HCT116 (cell line): ENCODE results near the gene GPR151.

Source experiments
- CEBPB ChIP-seq: IDR thresholded peaks from 2 replicates; pipeline ENCODE4 v1.6.1; 2012; ENCODE audit warnings: low read depth
- CTCF ChIP-seq, 3 experiments: fragments of 200-600 bp in 1 of 3; sonication (generic) in 1 of 3; IDR thresholded peaks in 2 of 3; conservative IDR thresholded peaks in 1 of 3; 2 replicates each; pipeline ENCODE4 v1.5.1; 2012 to 2017; ENCODE audit warnings: low read depth in 2 of 3, low read length in 2 of 3, antibody characterized with exemption in 1 of 3, borderline replicate concordance in 1 of 3, control low read depth in 1 of 3, mild to moderate bottlenecking in 1 of 3, mixed read lengths in 1 of 3, mixed run types in 1 of 3, moderate library complexity in 1 of 3; ENCODE audit not compliant: insufficient read depth in 1 of 3
- EZH2 ChIP-seq: fragments of 200-600 bp; sonication (generic); IDR thresholded peaks from 2 replicates; pipeline ENCODE4 v1.6.1; 2017; ENCODE audit warnings: antibody characterized with exemption, mixed run types
- EZH2phosphoT487 ChIP-seq: fragments of 200-600 bp; IDR thresholded peaks from 2 replicates; pipeline ENCODE4 v1.6.1; 2018; ENCODE audit warnings: antibody characterized with exemption, borderline replicate concordance
- JUND ChIP-seq: IDR thresholded peaks from 2 replicates; pipeline ENCODE4 v1.6.1; 2012
- POLR2A ChIP-seq: IDR thresholded peaks from 2 replicates; pipeline ENCODE4 v1.7.0; 2011; ENCODE audit warnings: borderline replicate concordance; ENCODE audit not compliant: insufficient read depth, insufficient read length; ENCODE audit errors: extremely low read depth
- POLR2AphosphoS5 ChIP-seq: IDR thresholded peaks from 2 replicates; pipeline ENCODE4 v1.6.1; 2011; ENCODE audit warnings: mild to moderate bottlenecking, low read depth, low read length, moderate library complexity
- RAD21 ChIP-seq: IDR thresholded peaks from 2 replicates; pipeline ENCODE4 v1.6.1; 2012; ENCODE audit warnings: low read depth, mild to moderate bottlenecking
- TCF7L2 ChIP-seq: IDR thresholded peaks from 2 replicates; pipeline ENCODE4 v1.7.0; 2011; ENCODE audit warnings: borderline replicate concordance, inconsistent platforms; ENCODE audit not compliant: insufficient read depth, insufficient read length; ENCODE audit errors: extremely low read depth
- TF ChIP-seq, protein P1 (sequence below): IDR thresholded peaks from 2 replicates; pipeline ENCODE4 v1.6.1; 2012; ENCODE audit warnings: low read depth
- TF ChIP-seq, protein P2 (sequence below): IDR thresholded peaks from 2 replicates; pipeline ENCODE4 v1.6.1; 2012

DNA sequence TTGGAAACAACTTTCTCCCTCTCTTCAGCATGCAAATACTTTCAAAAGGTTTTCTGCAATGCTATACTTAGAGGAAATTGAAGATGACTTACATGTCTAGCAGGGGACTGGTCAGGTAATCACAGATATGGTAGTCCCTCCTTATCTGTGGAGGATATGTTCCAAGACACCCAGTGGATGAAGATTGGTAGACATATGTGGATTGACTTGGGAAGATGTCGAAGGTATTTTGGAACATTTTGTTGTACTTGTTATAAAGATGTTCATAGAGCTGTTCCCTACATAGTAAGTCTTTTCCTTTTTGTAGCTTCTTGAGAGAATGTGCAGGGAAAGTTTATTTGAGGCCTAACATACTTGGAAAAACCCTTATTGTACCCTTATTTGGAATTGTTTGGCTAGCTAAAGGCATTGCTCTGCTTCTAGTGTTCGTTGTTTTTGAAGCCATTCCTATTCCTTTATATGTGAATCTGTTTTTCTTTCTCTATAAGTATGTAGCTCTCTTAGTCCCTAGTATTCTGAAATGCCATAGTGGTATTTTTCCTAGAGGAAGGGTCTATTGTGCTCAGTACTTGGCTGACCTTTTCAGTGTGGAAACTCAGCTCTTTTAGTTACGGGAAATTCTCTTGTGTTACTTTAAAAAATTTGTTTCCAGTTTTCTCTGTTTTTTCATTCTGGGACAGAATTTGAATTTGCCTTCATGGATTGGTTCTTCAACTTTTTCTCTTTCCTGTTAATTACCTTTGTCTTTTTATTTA, 25.7 kb downstream of the GPR151 start:
- TF ChIP-seq RAD21: no peak
- TF ChIP-seq CTCF (IDR thresholded peaks at IDR 0.05 in 2 of 3, conservative IDR thresholded peaks at IDR 0.05 in 1 of 3; ENCODE audit: borderline replicate concordance in 1 of 3, insufficient read depth in 1 of 3, low read depth in 2 of 3, low read length in 2 of 3): no peak
- no peak for TF ChIP-seq POLR2A
- TF ChIP-seq POLR2AphosphoS5: no peak
- TF ChIP-seq EZH2: no peak
- TF ChIP-seq, protein P1, sequence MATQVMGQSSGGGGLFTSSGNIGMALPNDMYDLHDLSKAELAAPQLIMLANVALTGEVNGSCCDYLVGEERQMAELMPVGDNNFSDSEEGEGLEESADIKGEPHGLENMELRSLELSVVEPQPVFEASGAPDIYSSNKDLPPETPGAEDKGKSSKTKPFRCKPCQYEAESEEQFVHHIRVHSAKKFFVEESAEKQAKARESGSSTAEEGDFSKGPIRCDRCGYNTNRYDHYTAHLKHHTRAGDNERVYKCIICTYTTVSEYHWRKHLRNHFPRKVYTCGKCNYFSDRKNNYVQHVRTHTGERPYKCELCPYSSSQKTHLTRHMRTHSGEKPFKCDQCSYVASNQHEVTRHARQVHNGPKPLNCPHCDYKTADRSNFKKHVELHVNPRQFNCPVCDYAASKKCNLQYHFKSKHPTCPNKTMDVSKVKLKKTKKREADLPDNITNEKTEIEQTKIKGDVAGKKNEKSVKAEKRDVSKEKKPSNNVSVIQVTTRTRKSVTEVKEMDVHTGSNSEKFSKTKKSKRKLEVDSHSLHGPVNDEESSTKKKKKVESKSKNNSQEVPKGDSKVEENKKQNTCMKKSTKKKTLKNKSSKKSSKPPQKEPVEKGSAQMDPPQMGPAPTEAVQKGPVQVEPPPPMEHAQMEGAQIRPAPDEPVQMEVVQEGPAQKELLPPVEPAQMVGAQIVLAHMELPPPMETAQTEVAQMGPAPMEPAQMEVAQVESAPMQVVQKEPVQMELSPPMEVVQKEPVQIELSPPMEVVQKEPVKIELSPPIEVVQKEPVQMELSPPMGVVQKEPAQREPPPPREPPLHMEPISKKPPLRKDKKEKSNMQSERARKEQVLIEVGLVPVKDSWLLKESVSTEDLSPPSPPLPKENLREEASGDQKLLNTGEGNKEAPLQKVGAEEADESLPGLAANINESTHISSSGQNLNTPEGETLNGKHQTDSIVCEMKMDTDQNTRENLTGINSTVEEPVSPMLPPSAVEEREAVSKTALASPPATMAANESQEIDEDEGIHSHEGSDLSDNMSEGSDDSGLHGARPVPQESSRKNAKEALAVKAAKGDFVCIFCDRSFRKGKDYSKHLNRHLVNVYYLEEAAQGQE: no peak
- TF ChIP-seq JUND: no peak
- TF ChIP-seq EZH2phosphoT487: no peak
- TF ChIP-seq, protein P2, sequence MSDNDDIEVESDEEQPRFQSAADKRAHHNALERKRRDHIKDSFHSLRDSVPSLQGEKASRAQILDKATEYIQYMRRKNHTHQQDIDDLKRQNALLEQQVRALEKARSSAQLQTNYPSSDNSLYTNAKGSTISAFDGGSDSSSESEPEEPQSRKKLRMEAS: no peak
- no peak for TF ChIP-seq CEBPB
- no peak for TF ChIP-seq TCF7L2
